Heart left ventricle (tissue), 13 donors: ENCODE data around the gene RINL.

Experiments
- POLR2A ChIP-seq, 2 donors: fragments of 450-650 bp; IDR thresholded peaks; one replicate each; pipeline ENCODE4 v1.6.1; 2017; ENCODE audit warnings: antibody characterized with exemption in 2 of 2, mild to moderate bottlenecking in 2 of 2, moderate library complexity in 2 of 2
- TF ChIP-seq, protein P1 (sequence below), 12 donors: fragments of 200-600 bp; sonication (generic) in 4 of 12; IDR thresholded peaks; one replicate each; pipeline versions ENCODE4 v1.5.0 to v1.8.0; 2018 to 2022; ENCODE audit warnings: antibody characterized with exemption in 12 of 12, mild to moderate bottlenecking in 5 of 12
- donor health status: ischemic (EF 13 %, LVEDD 7.1; RV severe dilation, severe dysfunction).
- donor health status: DM: no; HTN: yes; CAD: no.
- donor health status: DM: no; HTN: no; CAD: no.
- donor health status: ischemic (EF 25% LVEDD 6.9; RV normal size, moderate dysfunction).
- donor health status: ischemic (EF 25% LVEDD 5.7; RV mildly dilated, moderate dysfunction).
- donor health status: ischemic (EF 35%, LVEDD 5.7; RV mildly dilated, moderate dysfunction).
- donor health status: nonischemic (EF 11% LVEDD 7.7; RV severe dilation, severe dysfunction).
- donor health status: DM: yes; HTN: yes; CAD: no.
- donor health status: PGD.
- donor health status: ischemic (EF 29% LVEDD 5.4; RV normal size, mild dysfunction).
- donor health status: nonischemic (EF 23%, LVEDD 6.1; RV moderate dilation, normal function).

- TF ChIP-seq POLR2A (IDR thresholded peaks at IDR 0.05): no peak
- TF ChIP-seq, protein P1, sequence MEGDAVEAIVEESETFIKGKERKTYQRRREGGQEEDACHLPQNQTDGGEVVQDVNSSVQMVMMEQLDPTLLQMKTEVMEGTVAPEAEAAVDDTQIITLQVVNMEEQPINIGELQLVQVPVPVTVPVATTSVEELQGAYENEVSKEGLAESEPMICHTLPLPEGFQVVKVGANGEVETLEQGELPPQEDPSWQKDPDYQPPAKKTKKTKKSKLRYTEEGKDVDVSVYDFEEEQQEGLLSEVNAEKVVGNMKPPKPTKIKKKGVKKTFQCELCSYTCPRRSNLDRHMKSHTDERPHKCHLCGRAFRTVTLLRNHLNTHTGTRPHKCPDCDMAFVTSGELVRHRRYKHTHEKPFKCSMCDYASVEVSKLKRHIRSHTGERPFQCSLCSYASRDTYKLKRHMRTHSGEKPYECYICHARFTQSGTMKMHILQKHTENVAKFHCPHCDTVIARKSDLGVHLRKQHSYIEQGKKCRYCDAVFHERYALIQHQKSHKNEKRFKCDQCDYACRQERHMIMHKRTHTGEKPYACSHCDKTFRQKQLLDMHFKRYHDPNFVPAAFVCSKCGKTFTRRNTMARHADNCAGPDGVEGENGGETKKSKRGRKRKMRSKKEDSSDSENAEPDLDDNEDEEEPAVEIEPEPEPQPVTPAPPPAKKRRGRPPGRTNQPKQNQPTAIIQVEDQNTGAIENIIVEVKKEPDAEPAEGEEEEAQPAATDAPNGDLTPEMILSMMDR (IDR thresholded peaks at IDR 0.05): no peak
Observed at GRCh38 chr19:38846097-38846496, 32.0 kb downstream of the RINL start.
